Testis (tissue), 2 donors: ENCODE results near the gene ANKRD53.

ENCODE experiments used
- POLR2A ChIP-seq: fragments of 450-650 bp; IDR thresholded peaks from one replicate; pipeline ENCODE4 v1.6.1; 2017; ENCODE audit warnings: antibody characterized with exemption, mild to moderate bottlenecking, moderate library complexity
- TF ChIP-seq, protein P1 (sequence below), 3 experiments: fragments of 450-650 bp in 2 of 3; fragments of 200-600 bp in 1 of 3; sonication (generic) in 1 of 3; IDR thresholded peaks; one replicate each; pipeline ENCODE4 v1.5.1; 2016 to 2019; ENCODE audit warnings: antibody characterized with exemption in 3 of 3, mild to moderate bottlenecking in 2 of 3, moderate library complexity in 1 of 3

DNA sequence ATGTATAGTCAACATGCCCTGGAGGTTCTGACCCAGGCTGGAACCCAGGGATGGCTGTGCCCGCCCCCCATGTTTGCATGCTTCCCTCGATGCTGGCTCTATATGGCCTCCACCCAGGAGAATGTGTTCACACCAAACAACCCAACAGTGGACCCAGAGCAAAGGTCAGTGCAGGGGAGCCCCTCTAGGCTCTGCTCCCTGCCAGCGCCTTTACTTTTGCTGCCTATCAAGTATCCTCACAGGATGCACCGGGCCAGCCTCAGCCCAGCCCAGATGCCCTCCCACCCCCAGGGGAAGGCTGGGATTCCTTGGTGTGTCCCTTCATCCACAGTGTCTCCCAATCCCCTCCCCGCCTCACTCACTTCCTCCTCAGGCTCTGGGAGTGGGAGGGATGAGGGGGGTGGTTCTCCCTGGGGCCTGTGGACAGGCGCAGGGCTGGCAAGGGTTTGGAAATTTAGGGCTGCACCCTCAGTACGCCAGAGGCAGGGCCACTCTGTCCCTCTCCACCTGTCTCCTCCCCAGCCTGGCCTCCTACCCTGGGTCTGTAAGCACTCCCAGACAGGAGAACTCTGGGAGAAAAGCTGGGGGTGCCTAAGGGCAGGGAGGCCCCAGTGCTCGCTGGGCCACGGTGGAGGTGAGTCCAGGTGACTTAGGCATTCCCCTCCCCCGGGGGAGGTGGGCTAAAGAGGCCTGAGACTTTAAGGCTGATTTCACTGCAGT lies 40.4 kb upstream of the ANKRD53 start:
- TF ChIP-seq POLR2A, result no peak
- TF ChIP-seq, protein P1, sequence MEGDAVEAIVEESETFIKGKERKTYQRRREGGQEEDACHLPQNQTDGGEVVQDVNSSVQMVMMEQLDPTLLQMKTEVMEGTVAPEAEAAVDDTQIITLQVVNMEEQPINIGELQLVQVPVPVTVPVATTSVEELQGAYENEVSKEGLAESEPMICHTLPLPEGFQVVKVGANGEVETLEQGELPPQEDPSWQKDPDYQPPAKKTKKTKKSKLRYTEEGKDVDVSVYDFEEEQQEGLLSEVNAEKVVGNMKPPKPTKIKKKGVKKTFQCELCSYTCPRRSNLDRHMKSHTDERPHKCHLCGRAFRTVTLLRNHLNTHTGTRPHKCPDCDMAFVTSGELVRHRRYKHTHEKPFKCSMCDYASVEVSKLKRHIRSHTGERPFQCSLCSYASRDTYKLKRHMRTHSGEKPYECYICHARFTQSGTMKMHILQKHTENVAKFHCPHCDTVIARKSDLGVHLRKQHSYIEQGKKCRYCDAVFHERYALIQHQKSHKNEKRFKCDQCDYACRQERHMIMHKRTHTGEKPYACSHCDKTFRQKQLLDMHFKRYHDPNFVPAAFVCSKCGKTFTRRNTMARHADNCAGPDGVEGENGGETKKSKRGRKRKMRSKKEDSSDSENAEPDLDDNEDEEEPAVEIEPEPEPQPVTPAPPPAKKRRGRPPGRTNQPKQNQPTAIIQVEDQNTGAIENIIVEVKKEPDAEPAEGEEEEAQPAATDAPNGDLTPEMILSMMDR (IDR thresholded peaks at IDR 0.05), result no peak
